H1 (cell line): ENCODE results near the gene TOP1. TPM values are rescaled to one million over a fixed set of nuclear protein-coding genes. Genes with fewer than 3 reads are reported as not detected.

Source experiments
- HDAC6 ChIP-seq: IDR thresholded peaks from one replicate; pipeline ENCODE4 v1.7.1; 2012; ENCODE audit warnings: low read depth, mild to moderate bottlenecking, inconsistent platforms, low read length, moderate library complexity
- polyA plus RNA-seq, 7 experiments: library from polyadenylated mRNA; depleted of rRNA in 3 of 7; stranded (reverse) in 5 of 7; unstranded in 2 of 7; fragments of >200 nt in 5 of 7; fragments of 200-250 nt in 2 of 7; gene quantifications; 1 replicate in 5 of 7; 2 replicates in 1 of 7; 4 replicates in 1 of 7; pipeline versions ENCODE4 v1.2.1 to v1.2.3, GENCODE V29; 2011 to 2013; ENCODE audit warnings: missing spikeins in 2 of 7, mixed read lengths in 2 of 7
- total RNA-seq: library from RNA; stranded (reverse); fragmentation: NEBNext Ultra II Directional; extraction: Animal tissue kit (Norgen Biotek cat#: 25700); gene quantifications from 2 replicates; pipeline ENCODE4 v1.2.1, GENCODE V29; 2021

The TOP1 gene
- total and polyA plus RNA-seq, 2 of the 8 experiments (the other 6 are each of a cell fraction or from before 2014, with no cell fraction given), result 7.4 to 108 TPM

- no peak for TF ChIP-seq HDAC6
Measured at GRCh38 chr20:41100001-41100480, 71.4 kb downstream of the TOP1 start (continued).
